ENCODE data around the gene LAMA3. TPM values are rescaled to one million over a fixed set of nuclear protein-coding genes. Genes with fewer than 3 reads are reported as not detected.

The LAMA3 gene
- polyA plus RNA-seq, 1 donor: 2.4 TPM

DNA sequence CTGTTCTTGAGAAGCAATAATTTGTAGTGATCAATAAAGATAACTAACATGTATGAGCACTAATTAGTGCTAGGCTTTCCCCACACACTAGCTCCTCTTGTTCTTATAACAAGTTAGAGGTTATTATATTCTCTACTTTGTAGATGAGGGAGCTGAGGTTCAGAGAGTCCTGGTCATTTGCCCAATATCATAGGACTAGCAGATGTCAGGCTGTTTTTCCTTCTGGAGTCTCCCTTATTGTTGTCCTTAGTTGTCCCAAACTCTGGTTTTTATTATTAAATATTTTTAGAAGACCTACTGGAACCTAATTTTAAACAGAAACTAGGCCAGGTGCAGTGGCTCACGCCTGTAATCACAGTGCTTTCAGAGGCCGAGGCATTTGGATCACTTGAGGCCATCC is 308.8 kb downstream of the LAMA3 start:
- no peak for DNase-seq (ENCODE audit: low read depth)

DNA sequence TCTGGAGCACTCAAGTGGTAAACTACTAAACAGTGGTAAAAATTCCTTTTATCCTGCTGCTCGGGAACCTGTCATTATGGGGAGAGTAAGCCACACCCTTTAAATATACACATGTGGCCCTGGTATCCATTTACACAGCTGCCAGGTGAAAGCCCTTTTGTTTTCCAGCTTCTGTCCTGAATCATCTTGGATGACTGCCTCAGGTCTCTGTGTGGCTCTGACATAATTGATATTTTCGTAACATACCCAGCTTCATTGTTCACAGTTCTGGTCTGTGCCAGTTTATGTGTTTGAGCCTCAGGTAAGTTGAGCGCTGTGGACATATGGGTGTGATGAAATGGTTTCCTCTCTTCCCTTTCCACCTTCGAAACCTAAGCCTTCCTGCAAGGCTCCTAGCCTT is 309.6 kb downstream of the LAMA3 start:
- DNase-seq (ENCODE audit: low read depth): no peak

DNA sequence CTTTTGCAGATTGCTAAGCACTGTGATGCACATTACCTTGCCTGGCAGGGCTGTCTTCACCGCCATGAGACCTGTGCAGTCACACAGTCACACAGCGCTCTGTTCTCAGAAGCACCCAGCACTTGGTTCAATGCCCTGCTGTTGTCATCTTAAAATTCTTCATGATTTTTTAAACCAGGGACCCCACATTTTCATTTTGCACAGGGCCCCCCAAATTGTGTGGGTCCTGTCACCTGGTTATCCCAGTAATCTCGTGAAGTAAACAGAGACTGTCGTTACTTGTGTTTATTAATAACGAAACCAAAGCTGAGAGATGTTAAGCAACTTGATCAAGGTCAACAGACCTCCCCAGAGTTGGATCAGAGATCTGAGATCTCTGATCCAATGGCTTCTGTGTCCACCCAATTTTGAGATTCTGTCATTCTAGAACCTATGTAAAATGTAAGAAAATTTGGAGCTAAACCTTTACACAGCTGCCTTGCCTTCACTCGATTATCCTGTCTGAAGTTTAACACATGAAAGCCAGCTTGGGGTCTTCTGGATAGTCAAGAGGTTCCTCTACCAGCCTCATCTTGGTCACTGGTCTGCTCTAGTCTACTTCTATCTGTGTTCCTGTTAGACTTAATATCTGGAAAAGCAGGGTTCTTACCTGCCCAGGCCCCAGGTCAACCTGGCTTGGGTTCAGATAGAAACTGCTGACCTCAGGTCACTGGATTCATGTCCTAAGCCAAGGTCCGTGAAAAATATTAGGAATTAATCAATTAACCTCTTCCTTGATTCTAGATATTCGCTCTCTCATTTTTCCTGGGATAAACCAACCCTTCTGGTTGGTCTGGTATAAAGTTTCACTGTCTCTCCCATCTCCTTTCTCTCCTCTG is 311.6 kb downstream of the LAMA3 start:
- no peak for DNase-seq (ENCODE audit: low read depth)

DNA sequence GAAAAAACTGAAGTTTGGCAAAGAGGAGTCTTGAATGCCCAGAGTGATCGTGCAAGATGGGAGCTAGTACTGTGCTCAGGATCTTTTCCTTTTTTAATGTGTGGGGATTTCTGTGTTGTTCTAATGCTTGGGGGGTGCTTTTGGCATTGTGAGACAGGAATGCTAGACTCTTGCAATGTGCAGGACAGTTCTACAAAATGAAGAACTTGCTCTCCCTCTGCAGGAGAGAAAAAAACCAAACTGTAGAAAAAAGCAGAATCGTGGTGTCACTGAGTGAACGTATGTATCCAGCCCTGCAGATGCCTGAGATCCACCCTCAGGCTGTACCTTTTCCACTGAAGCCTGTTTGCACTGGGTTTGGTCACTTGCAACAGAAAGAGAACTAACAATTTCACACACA is 313.2 kb downstream of the LAMA3 start:
- no peak for DNase-seq (ENCODE audit: low read depth)

DNA sequence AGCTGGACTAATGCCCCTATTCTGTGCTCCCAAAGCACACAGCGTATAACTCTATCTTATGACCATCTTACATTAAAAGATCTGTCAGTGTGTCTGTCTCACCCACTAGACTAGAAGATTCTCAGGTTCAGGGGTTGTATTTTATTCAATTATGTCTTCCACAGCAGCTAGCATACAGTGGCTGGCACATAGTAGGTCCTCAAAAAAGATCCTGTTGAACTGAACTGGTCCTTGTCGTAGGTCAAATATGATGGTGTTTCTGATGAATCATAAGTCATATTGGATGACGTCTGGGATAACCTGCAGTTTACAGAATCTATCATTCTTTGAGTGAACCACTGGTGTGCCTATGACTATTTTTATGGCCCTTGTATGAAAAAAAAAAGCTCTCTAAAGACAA is 314.0 kb downstream of the LAMA3 start:
- no peak for DNase-seq (ENCODE audit: low read depth)

DNA sequence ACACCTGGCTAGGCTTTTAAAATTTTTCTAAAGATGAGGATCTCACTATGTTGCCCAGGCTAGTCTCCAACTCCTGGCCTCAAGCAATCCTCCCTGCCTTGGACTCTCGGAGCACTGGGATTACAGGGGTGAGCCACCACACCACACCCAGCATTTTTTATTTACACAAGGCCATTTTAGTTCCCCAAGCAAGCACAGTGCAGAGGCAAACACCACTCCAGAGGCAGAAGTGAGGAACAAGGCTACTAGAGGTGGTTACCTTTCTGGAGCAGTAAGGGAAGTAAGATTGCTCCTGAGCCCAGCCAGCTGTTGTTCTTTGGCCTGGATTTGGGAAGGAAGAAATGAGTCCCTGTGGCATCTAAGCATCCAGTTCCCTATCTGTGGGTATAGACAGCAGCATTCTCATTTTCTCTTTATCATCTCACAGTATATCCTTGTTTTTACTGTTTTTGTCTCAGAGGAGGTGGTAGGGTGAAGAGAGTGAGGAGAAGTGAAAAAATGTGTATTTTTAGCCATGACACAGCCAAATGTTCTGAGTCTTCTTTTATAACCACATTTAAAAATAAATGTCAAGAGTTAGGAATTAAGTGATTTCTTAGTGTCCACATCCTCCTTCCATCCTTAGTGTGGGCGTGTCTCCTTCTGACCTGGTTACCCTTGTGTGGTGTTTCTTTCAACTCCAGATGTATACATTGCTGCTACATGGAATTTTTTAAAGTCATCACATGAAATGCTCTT is 314.8 kb downstream of the LAMA3 start:
- no peak for DNase-seq (ENCODE audit: low read depth)

Other genes with a start within 250 kb of the LAMA3 start
- 80.3 TPM for gene RIOK3, start 236.2 kb upstream of the LAMA3 start, polyA plus RNA-seq (ENCODE audit: insufficient read length)
- gene RMC1, start 185.9 kb upstream of the LAMA3 start, polyA plus RNA-seq (ENCODE audit: insufficient read length): 14.1 TPM
- gene NPC1, start 102.9 kb upstream of the LAMA3 start, polyA plus RNA-seq (ENCODE audit: insufficient read length): 27.7 TPM
- gene ANKRD29, start 26.5 kb upstream of the LAMA3 start, polyA plus RNA-seq (ENCODE audit: insufficient read length): 4.0 TPM

All from forelimb muscle (tissue), 1 donor.